ENCODE results near the gene METRNL.

The METRNL gene

GRCh38 chr17:83128306-83129240 is 49.2 kb downstream of the METRNL start:
- TF ChIP-seq SIN3A (IDR thresholded peaks at IDR 0.05; ENCODE audit: borderline replicate concordance, insufficient read depth, low read length) (no peak), REST (IDR thresholded peaks at IDR 0.05; ENCODE audit: insufficient read depth in 1 of 2, low read depth in 2 of 2, low read length in 2 of 2) (no peak), POLR2AphosphoS5 (IDR thresholded peaks at IDR 0.05; ENCODE audit: low read depth, low read length) (no peak), TAF1 (IDR thresholded peaks at IDR 0.05; ENCODE audit: borderline replicate concordance, insufficient read depth, low read length) (no peak), FOXP2 (optimal IDR thresholded peaks at IDR 0.05; ENCODE audit: borderline replicate concordance, extremely low read depth, extremely low read length, insufficient read depth) (no peak)

GRCh38 chr17:83129676-83130075 is 50.3 kb downstream of the METRNL start:
- TF ChIP-seq FOXP2 (optimal IDR thresholded peaks at IDR 0.05; ENCODE audit: borderline replicate concordance, extremely low read depth, extremely low read length, insufficient read depth) (no peak), POLR2AphosphoS5 (IDR thresholded peaks at IDR 0.05; ENCODE audit: low read depth, low read length) (no peak), REST (IDR thresholded peaks at IDR 0.05; ENCODE audit: insufficient read depth in 1 of 2, low read depth in 2 of 2, low read length in 2 of 2) (no peak), TAF1 (IDR thresholded peaks at IDR 0.05; ENCODE audit: borderline replicate concordance, insufficient read depth, low read length) (no peak), SIN3A (IDR thresholded peaks at IDR 0.05; ENCODE audit: borderline replicate concordance, insufficient read depth, low read length) (no peak)

GRCh38 chr17:83131401-83132011 is 52.1 kb downstream of the METRNL start:
- TF ChIP-seq SIN3A (IDR thresholded peaks at IDR 0.05; ENCODE audit: borderline replicate concordance, insufficient read depth, low read length) (no peak), FOXP2 (optimal IDR thresholded peaks at IDR 0.05; ENCODE audit: borderline replicate concordance, extremely low read depth, extremely low read length, insufficient read depth) (no peak), REST (IDR thresholded peaks at IDR 0.05; ENCODE audit: insufficient read depth in 1 of 2, low read depth in 2 of 2, low read length in 2 of 2) (no peak), TAF1 (IDR thresholded peaks at IDR 0.05; ENCODE audit: borderline replicate concordance, insufficient read depth, low read length) (no peak), POLR2AphosphoS5 (IDR thresholded peaks at IDR 0.05; ENCODE audit: low read depth, low read length) (no peak)

GRCh38 chr17:83132251-83133081 is 53.1 kb downstream of the METRNL start:
- no peak for TF ChIP-seq POLR2AphosphoS5 (IDR thresholded peaks at IDR 0.05; ENCODE audit: low read depth, low read length)
- TF ChIP-seq FOXP2 (optimal IDR thresholded peaks at IDR 0.05; ENCODE audit: borderline replicate concordance, extremely low read depth, extremely low read length, insufficient read depth): no peak
- TF ChIP-seq REST (IDR thresholded peaks at IDR 0.05; ENCODE audit: insufficient read depth in 1 of 2, low read depth in 2 of 2, low read length in 2 of 2): no peak
- TF ChIP-seq SIN3A (IDR thresholded peaks at IDR 0.05; ENCODE audit: borderline replicate concordance, insufficient read depth, low read length): no peak
- TF ChIP-seq TAF1 (IDR thresholded peaks at IDR 0.05; ENCODE audit: borderline replicate concordance, insufficient read depth, low read length): no peak
